IMR-90 (cell line): ENCODE measurements around the gene ANKRD33B. TPM values are rescaled to one million over a fixed set of nuclear protein-coding genes. Genes with fewer than 3 reads are reported as not detected.
A peak's percentile ranks its signal among the peaks of the same experiment; 100 is the strongest.

ENCODE experiments used
- ATAC-seq: fragments of 200-7000 bp; cut with Tn5 transposase; 2 replicates; pipeline ENCODE4 v1.9.1; 2020; ENCODE audit warnings: low read depth, mild to moderate bottlenecking, moderate library complexity
- BruUV-seq: library from RNA; stranded (reverse); fragments of 400-500 nt; replicated peaks from 2 replicates; lab custom pipeline; 2021; lab: Mats Ljungman, UMichigan
- CTCF ChIA-PET: fragments of 300-600 bp; formaldehyde crosslinking; extraction: SDS; loops from one replicate; lab custom pipeline; 2021; ENCODE audit warnings: antibody characterized with exemption; lab: Yijun Ruan, JAX
- POLR2A ChIA-PET: fragments of 300-600 bp; sonication (Branson Sonifier 250); formaldehyde crosslinking; loops from one replicate; lab custom pipeline; 2022; ENCODE audit warnings: antibody characterized with exemption; ENCODE audit not compliant: unreplicated experiment; lab: Charles Lee
- DNase-seq: peaks from one replicate; pipeline ENCODE4 v3.0.0; 2013
- H2AFZ ChIP-seq: replicated peaks from 2 replicates; pipeline ENCODE3; 2013; ENCODE audit warnings: low read length, mild to moderate bottlenecking; ENCODE audit not compliant: poor library complexity
- H2AK5ac ChIP-seq: 2 replicates; pipeline ENCODE4 v1.6.1; 2013; ENCODE audit warnings: low read depth, low read length, inconsistent platforms
- H2AK9ac ChIP-seq: replicated peaks from 2 replicates; pipeline ENCODE3; 2013; ENCODE audit warnings: mild to moderate bottlenecking, low read depth, low read length, moderate library complexity; ENCODE audit not compliant: poor library complexity
- H2BK120ac ChIP-seq: 2 replicates; pipeline ENCODE4 v1.6.1; 2013; ENCODE audit warnings: low read depth, low read length, inconsistent platforms
- H2BK15ac ChIP-seq: 3 replicates; pipeline ENCODE4 v1.6.1; 2013; ENCODE audit warnings: low read depth, low read length, inconsistent platforms
- H2BK20ac ChIP-seq: 2 replicates; pipeline ENCODE4 v1.6.1; 2013; ENCODE audit warnings: low read depth, mild to moderate bottlenecking, inconsistent platforms, low read length, moderate library complexity
- H2BK5ac ChIP-seq: 2 replicates; pipeline ENCODE4 v1.6.1; 2013; ENCODE audit warnings: mild to moderate bottlenecking, low read depth, low read length, inconsistent platforms; ENCODE audit not compliant: poor library complexity, severe bottlenecking
- H3K14ac ChIP-seq: replicated peaks from 2 replicates; pipeline ENCODE4 v1.6.1; 2013; ENCODE audit warnings: low read depth, low read length, inconsistent platforms
- H3K18ac ChIP-seq: 2 replicates; pipeline ENCODE4 v1.6.1; 2013; ENCODE audit warnings: low read depth, low read length, control low read depth
- H3K23ac ChIP-seq: 2 replicates; pipeline ENCODE4 v1.6.1; 2013; ENCODE audit warnings: low read depth, low read length, inconsistent platforms
- H3K27ac ChIP-seq: 2 replicates; pipeline ENCODE4 v1.5.1; 2013; ENCODE audit warnings: mild to moderate bottlenecking, control low read depth, low read length; ENCODE audit not compliant: insufficient read depth
- H3K27me3 ChIP-seq: 2 replicates; pipeline ENCODE4 v1.6.1; 2013; ENCODE audit warnings: low read length; ENCODE audit not compliant: control insufficient read depth, insufficient read depth
- H3K36me3 ChIP-seq: 2 replicates; pipeline ENCODE4 v1.6.1; 2013; ENCODE audit warnings: low read length, mixed read lengths; ENCODE audit not compliant: control insufficient read depth, insufficient read depth
- H3K4ac ChIP-seq: 2 replicates; pipeline ENCODE4 v1.6.1; 2013; ENCODE audit warnings: low read depth, low read length, inconsistent platforms
- H3K4me1 ChIP-seq: 2 replicates; pipeline ENCODE4 v1.6.1; 2013; ENCODE audit warnings: low read length, mixed read lengths; ENCODE audit not compliant: control insufficient read depth, insufficient read depth
- H3K4me2 ChIP-seq: 2 replicates; pipeline ENCODE4 v1.6.1; 2013; ENCODE audit warnings: low read depth, mild to moderate bottlenecking, control low read depth, low read length, moderate library complexity
- H3K4me3 ChIP-seq: 2 replicates; pipeline ENCODE4 v1.5.1; 2013; ENCODE audit warnings: low read depth, mild to moderate bottlenecking, control low read depth, low read length, moderate library complexity; ENCODE audit not compliant: insufficient read depth
- H3K56ac ChIP-seq: 2 replicates; pipeline ENCODE4 v1.6.1; 2013; ENCODE audit warnings: low read length, inconsistent platforms; ENCODE audit not compliant: insufficient read depth; ENCODE audit errors: extremely low read depth
- H3K79me1 ChIP-seq, 2 experiments: 2 replicates each; pipeline ENCODE4 v1.6.1; 2013; ENCODE audit warnings: low read length in 2 of 2, inconsistent platforms in 1 of 2, low read depth in 1 of 2
- H3K9ac ChIP-seq: 2 replicates; pipeline ENCODE4 v1.6.1; 2013; ENCODE audit warnings: low read depth, low read length, control low read depth
- H3K9me1 ChIP-seq: 2 replicates; pipeline ENCODE4 v1.6.1; 2013; ENCODE audit warnings: low read length, inconsistent platforms; ENCODE audit not compliant: insufficient read depth
- H3K9me3 ChIP-seq: 2 replicates; pipeline ENCODE4 v1.6.1; 2013; ENCODE audit warnings: low read length; ENCODE audit not compliant: control insufficient read depth, insufficient read depth
- H4K20me1 ChIP-seq: 2 replicates; pipeline ENCODE4 v1.6.1; 2013; ENCODE audit warnings: low read length, inconsistent platforms; ENCODE audit not compliant: insufficient read depth
- H4K5ac ChIP-seq: 2 replicates; pipeline ENCODE4 v1.6.1; 2013; ENCODE audit warnings: mild to moderate bottlenecking, low read depth, low read length, control low read depth
- H4K8ac ChIP-seq, 2 experiments: 2 replicates each; pipeline ENCODE4 v1.6.1; 2013; ENCODE audit warnings: low read depth in 2 of 2, low read length in 2 of 2, control low read depth in 1 of 2, inconsistent platforms in 1 of 2
- H4K91ac ChIP-seq: 2 replicates; pipeline ENCODE4 v1.6.1; 2013; ENCODE audit warnings: low read depth, low read length, inconsistent platforms; ENCODE audit not compliant: insufficient read depth
- BHLHE40 ChIP-seq: fragments of 150-350 bp; IDR thresholded peaks from 2 replicates; pipeline ENCODE4 v1.6.1; 2016; ENCODE audit warnings: mild to moderate bottlenecking, low read depth, low read length
- MAZ ChIP-seq: IDR thresholded peaks from 2 replicates; pipeline ENCODE4 v1.6.1; 2012; ENCODE audit warnings: low read depth, mild to moderate bottlenecking, low read length, improper control_type of control experiment, moderate library complexity, borderline replicate concordance
- MXI1 ChIP-seq: IDR thresholded peaks from 2 replicates; pipeline ENCODE4 v1.6.1; 2012; ENCODE audit warnings: low read depth, mild to moderate bottlenecking, low read length, moderate library complexity, borderline replicate concordance
- RAD21 ChIP-seq: IDR thresholded peaks from 2 replicates; pipeline ENCODE4 v1.6.1; 2012; ENCODE audit warnings: low read length, improper control_type of control experiment
- RCOR1 ChIP-seq: IDR thresholded peaks from 2 replicates; pipeline ENCODE4 v1.6.1; 2012; ENCODE audit warnings: mild to moderate bottlenecking, low read length, improper control_type of control experiment; ENCODE audit not compliant: insufficient replicate concordance
- RFX5 ChIP-seq: IDR thresholded peaks from 2 replicates; pipeline ENCODE4 v1.8.0; 2012; ENCODE audit warnings: low read depth, mild to moderate bottlenecking, low read length, moderate library complexity
- USF2 ChIP-seq: fragments of 150-350 bp; IDR thresholded peaks from 2 replicates; pipeline ENCODE4 v1.6.1; 2017; ENCODE audit warnings: mild to moderate bottlenecking, antibody characterized with exemption, low read length, low read depth
- WGBS, 2 experiments: methylation state at CpG; one replicate each; pipeline versions ENCODE4 v1.1.5 to v1.1.7; 2013; ENCODE audit warnings: missing lambda C conversion rate in 2 of 2; ENCODE audit not compliant: insufficient read length in 1 of 2; ENCODE audit errors: extremely low coverage in 2 of 2; 5-methylcytosine and 5-hydroxymethylcytosine counted together
- dilution Hi-C: fragments of 300-500 bp; cut with HindIII; formaldehyde crosslinking; loops from one replicate; pipeline ENCODE4 v1.14.3; 2018; ENCODE audit warnings: low sequenced_read_pairs; ENCODE audit not compliant: unreplicated experiment
- in situ Hi-C: fragments of 300-500 bp; cut with MboI; formaldehyde crosslinking; loops from 3 replicates; pipeline ENCODE4 v1.14.3; 2019; ENCODE audit warnings: low sequenced_read_pairs, inconsistent platforms, mixed read lengths
- intact Hi-C: fragments of 100-400 bp; cut with micrococcal nuclease; formaldehyde crosslinking; loops from 2 replicates; pipeline ENCODE4 v1.10.0; 2022
- polyA plus RNA-seq, 3 experiments: library from polyadenylated mRNA; depleted of rRNA; stranded (reverse); fragments of >200 nt; gene quantifications; 2 replicates each; pipeline ENCODE4 v1.2.3, GENCODE V29; 2012; ENCODE audit warnings: low replicate concordance in 1 of 3
- total RNA-seq: library from RNA; depleted of rRNA; stranded (reverse); fragments of >200 nt; gene quantifications from 2 replicates; pipeline ENCODE4 v1.2.3, GENCODE V29; 2012

The ANKRD33B gene
- total and polyA plus RNA-seq, 2 of the 4 experiments (the other 2 are of a cell fraction), result 2.5 to 3.3 TPM

DNA sequence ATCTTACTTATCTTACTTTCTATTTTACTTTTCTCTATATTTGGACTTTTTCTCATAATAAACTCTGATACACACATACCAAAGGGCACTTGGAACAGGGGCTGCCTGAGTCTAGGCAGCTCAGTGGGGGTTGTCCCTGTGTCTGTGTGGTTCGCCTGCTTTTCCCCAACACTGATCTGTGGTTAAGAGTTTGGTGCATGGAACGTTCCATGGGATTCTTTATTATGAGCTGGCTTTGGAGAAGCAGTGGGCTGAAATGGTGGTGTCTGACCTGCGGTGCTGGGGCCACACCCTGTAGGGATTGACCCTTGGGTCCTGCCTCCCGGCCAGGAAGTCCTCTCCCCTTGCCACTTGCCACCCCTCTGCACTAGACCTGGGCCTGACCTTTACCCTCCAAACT, 47.4 kb downstream of the ANKRD33B start:
- Histone ChIP-seq H3K14ac (peak overlapping the region; percentile 68), H2AK9ac (no peak overlapping the region), H3K27me3 (no peaks in the 10 kb centered on the region), H3K23ac (0 out of 2 replicates have a peak overlapping the region, but pooled peaks have one; percentile 52), H3K9ac (no peak overlapping the region), H3K36me3 (no peaks in the 10 kb centered on the region), H4K8ac (peak overlapping the region; percentile 24 to 48; a peak in 3 of 4 replicates), H2BK15ac (0 out of 3 replicates have a peak overlapping the region, but pooled peaks have one; percentile 15), H3K9me3 (no peaks in the 10 kb centered on the region), H2BK120ac (peak overlapping the region; percentile 60), H4K20me1 (peaks cover 23% of the 10 kb centered on the region; the same call in 1 of the 2 replicates), H2AK5ac (peak overlapping the region; percentile 88; the same call in 1 of the 2 replicates), H4K5ac (peak overlapping the region; percentile 40; the same call in 1 of the 2 replicates), H3K56ac (no peak overlapping the region), H2BK20ac (peak overlapping the region; percentile 44; the same call in 1 of the 2 replicates), H2BK5ac (peak overlapping the region; percentile 55), H3K27ac (peak overlapping the region; percentile 85), H4K91ac (peak overlapping the region; percentile 77), H3K9me1 (peaks cover 23% of the 10 kb centered on the region), H3K4ac (peak overlapping the region; percentile 84), H3K4me2 (peak overlapping the region; percentile 15), H2AFZ (peak overlapping the region; percentile 51), H3K4me1 (peaks cover 22% of the 10 kb centered on the region), H3K18ac (peak overlapping the region; percentile 6; the same call in 1 of the 2 replicates), H3K79me1 (peaks cover 23 to 69% of the 10 kb centered on the region in 2 experiments), H3K4me3 (no peak overlapping the region)
- ChIA-PET CTCF (interaction anchor here (1.1 kb wide), 1 partner anchor 16 kb away, joined by 3 read pairs; no protein-coding TSS in a partner anchor), POLR2A (interaction anchor here (0.5 kb wide), 1 partner anchor 83 kb away, joined by 3 read pairs; no protein-coding TSS in a partner anchor)
- ATAC-seq, result peak; percentile 85
- dilution Hi-C loops, result no loop called here
- BruUV-seq, result no TSS peak
- in situ Hi-C loops, result no loop called here
- DNase-seq, result peak; percentile 73
- intact Hi-C loops, result loop anchor here (5.0 kb wide), 1 partner anchor 44 kb away; no protein-coding TSS in a partner anchor
- 17% methylated on average over 2 of the region's 4 CpGs; no CpG with 5 or more reads in 1 of the 2 experiments for WGBS, 2 experiments
- TF ChIP-seq RCOR1, result peak; percentile 48
- no peak for TF ChIP-seq RAD21
- TF ChIP-seq MAZ, result no peak
- no peak for TF ChIP-seq BHLHE40
- no peak for TF ChIP-seq MXI1
- no peak for TF ChIP-seq RFX5
- no peak for TF ChIP-seq USF2
